Thyroid gland (tissue), 4 donors: ENCODE data around the gene CATSPER4.

Source experiments
- CTCF ChIP-seq, 6 experiments: fragments of 200-600 bp in 3 of 6; fragments of 450-650 bp in 3 of 6; sonication (generic) in 3 of 6; IDR thresholded peaks; one replicate each; pipeline ENCODE4 v1.5.1; 2016 to 2019; ENCODE audit warnings: antibody characterized with exemption in 6 of 6, mild to moderate bottlenecking in 2 of 6, inconsistent platforms in 1 of 6, moderate library complexity in 1 of 6
- POLR2A ChIP-seq, 2 donors: fragments of 450-650 bp; IDR thresholded peaks; one replicate each; pipeline ENCODE4 v1.6.1; 2017; ENCODE audit warnings: antibody characterized with exemption in 2 of 2, mild to moderate bottlenecking in 2 of 2, moderate library complexity in 1 of 2

GRCh38 chr1:26180010-26180506, 10.3 kb upstream of the CATSPER4 start:
- TF ChIP-seq CTCF (IDR thresholded peaks at IDR 0.05) (no peak), POLR2A (IDR thresholded peaks at IDR 0.05) (no peak)
